HepG2 (cell line): ENCODE results near the gene FAM219A. TPM values are rescaled to one million over a fixed set of nuclear protein-coding genes. Genes with fewer than 3 reads are reported as not detected.

Source experiments
- ATF7-NPFF ChIP-seq: sonication (generic); formaldehyde crosslinking; IDR thresholded peaks from 2 replicates; pipeline ENCODE4 v1.8.1; 2023; ENCODE audit warnings: mild to moderate bottlenecking, low read depth, missing genetic modification reagents, moderate library complexity
- DMAP1 ChIP-seq: IDR thresholded peaks from 2 replicates; pipeline ENCODE4 v1.6.1; 2016
- GATAD2A ChIP-seq: IDR thresholded peaks from 2 replicates; pipeline ENCODE4 v1.6.1; 2016
- IRF9 ChIP-seq: sonication (generic); formaldehyde crosslinking; IDR thresholded peaks from 2 replicates; pipeline ENCODE4 v1.8.0; 2022; ENCODE audit warnings: missing genetic modification reagents, mild to moderate bottlenecking, borderline replicate concordance
- KAT7 ChIP-seq: IDR thresholded peaks from 2 replicates; pipeline ENCODE4 v1.6.1; 2018; ENCODE audit warnings: borderline replicate concordance, missing compliant biosample characterization
- NONO ChIP-seq, 2 experiments: fragments of 450-650 bp in 1 of 2; sonication (generic) in 1 of 2; formaldehyde crosslinking in 1 of 2; IDR thresholded peaks in 1 of 2; conservative IDR thresholded peaks in 1 of 2; 2 replicates each; pipeline versions ENCODE4 v1.6.1 to v1.8.0; 2017 to 2022; ENCODE audit warnings: mild to moderate bottlenecking in 1 of 2, missing genetic modification reagents in 1 of 2, moderate library complexity in 1 of 2
- NPAS2 ChIP-seq: sonication (generic); formaldehyde crosslinking; IDR thresholded peaks from 2 replicates; pipeline ENCODE4 v1.8.0; 2022; ENCODE audit warnings: mild to moderate bottlenecking, missing genetic modification reagents, borderline replicate concordance
- PRDM4 ChIP-seq: sonication (generic); formaldehyde crosslinking; IDR thresholded peaks from 2 replicates; pipeline ENCODE4 v1.9.0; 2021; ENCODE audit warnings: missing genetic modification reagents, borderline replicate concordance
- SETDB1 ChIP-seq: sonication (generic); formaldehyde crosslinking; IDR thresholded peaks from 2 replicates; pipeline ENCODE4 v1.5.1; 2020; ENCODE audit warnings: missing genetic modification reagents, mild to moderate bottlenecking, borderline replicate concordance
- SNAPC4 ChIP-seq: sonication (generic); formaldehyde crosslinking; IDR thresholded peaks from 2 replicates; pipeline ENCODE4 v1.4.0; 2020; ENCODE audit warnings: mild to moderate bottlenecking, missing genetic modification reagents
- SP4 ChIP-seq: sonication (generic); formaldehyde crosslinking; IDR thresholded peaks from 2 replicates; pipeline ENCODE4 v1.8.1; 2023; ENCODE audit warnings: mild to moderate bottlenecking, missing genetic modification reagents
- SRF ChIP-seq: IDR thresholded peaks from 2 replicates; pipeline ENCODE4 v1.6.1; 2011; ENCODE audit warnings: mild to moderate bottlenecking, low read depth, low read length, moderate library complexity
- YY1 ChIP-seq: IDR thresholded peaks from 2 replicates; pipeline ENCODE4 v1.6.1; 2011; ENCODE audit warnings: low read length, low read depth, moderate library complexity, mild to moderate bottlenecking; ENCODE audit not compliant: insufficient read depth, insufficient replicate concordance
- ZNF605 ChIP-seq: sonication (generic); formaldehyde crosslinking; IDR thresholded peaks from 2 replicates; pipeline ENCODE4 v1.8.0; 2022; ENCODE audit warnings: mild to moderate bottlenecking, missing genetic modification reagents
- ZNF672 ChIP-seq: sonication (generic); formaldehyde crosslinking; IDR thresholded peaks from 2 replicates; pipeline ENCODE4 v1.8.1; 2022; ENCODE audit warnings: missing genetic modification reagents
- polyA plus RNA-seq, 8 experiments: library from polyadenylated mRNA; depleted of rRNA in 3 of 8; stranded (reverse) in 7 of 8; unstranded in 1 of 8; fragments of >200 nt; fragmentation: Illumina TruSeq in 4 of 8; extraction: Trizol in 4 of 8; gene quantifications; 2 replicates each; pipeline versions ENCODE4 v1.2.1 to v1.2.3, GENCODE V29; 2011 to 2016; ENCODE audit warnings: low read depth in 4 of 8, missing spikeins in 1 of 8, mixed read lengths in 1 of 8; ENCODE audit not compliant: insufficient read depth in 1 of 8
- total RNA-seq, 5 experiments: library from RNA; depleted of rRNA; stranded (reverse); fragments of >200 nt; fragmentation: Illumina TruSeq; extraction: Trizol; gene quantifications; 2 replicates each; pipeline ENCODE4 v1.2.3, GENCODE V29; 2016; ENCODE audit warnings: low read depth in 1 of 5
- TF ChIP-seq, protein P1 (sequence below): sonication (generic); formaldehyde crosslinking; IDR thresholded peaks from 2 replicates; pipeline ENCODE4 v1.5.0; 2020; ENCODE audit warnings: missing genetic modification reagents
- TF ChIP-seq, protein P2 (sequence below): fragments of 450-650 bp; IDR thresholded peaks from 2 replicates; pipeline ENCODE4 v1.6.1; 2016

Gene FAM219A
- total and polyA plus RNA-seq, 2 of the 13 experiments (the other 11 are each of a cell fraction or from before 2014, with no cell fraction given), result 3.9 to 6.4 TPM

- TF ChIP-seq, protein P1, sequence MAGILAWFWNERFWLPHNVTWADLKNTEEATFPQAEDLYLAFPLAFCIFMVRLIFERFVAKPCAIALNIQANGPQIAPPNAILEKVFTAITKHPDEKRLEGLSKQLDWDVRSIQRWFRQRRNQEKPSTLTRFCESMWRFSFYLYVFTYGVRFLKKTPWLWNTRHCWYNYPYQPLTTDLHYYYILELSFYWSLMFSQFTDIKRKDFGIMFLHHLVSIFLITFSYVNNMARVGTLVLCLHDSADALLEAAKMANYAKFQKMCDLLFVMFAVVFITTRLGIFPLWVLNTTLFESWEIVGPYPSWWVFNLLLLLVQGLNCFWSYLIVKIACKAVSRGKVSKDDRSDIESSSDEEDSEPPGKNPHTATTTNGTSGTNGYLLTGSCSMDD (CRISPR knock-in tag), result no peak
- no peak for TF ChIP-seq ZNF672 (CRISPR knock-in tag)
- TF ChIP-seq, protein P2, sequence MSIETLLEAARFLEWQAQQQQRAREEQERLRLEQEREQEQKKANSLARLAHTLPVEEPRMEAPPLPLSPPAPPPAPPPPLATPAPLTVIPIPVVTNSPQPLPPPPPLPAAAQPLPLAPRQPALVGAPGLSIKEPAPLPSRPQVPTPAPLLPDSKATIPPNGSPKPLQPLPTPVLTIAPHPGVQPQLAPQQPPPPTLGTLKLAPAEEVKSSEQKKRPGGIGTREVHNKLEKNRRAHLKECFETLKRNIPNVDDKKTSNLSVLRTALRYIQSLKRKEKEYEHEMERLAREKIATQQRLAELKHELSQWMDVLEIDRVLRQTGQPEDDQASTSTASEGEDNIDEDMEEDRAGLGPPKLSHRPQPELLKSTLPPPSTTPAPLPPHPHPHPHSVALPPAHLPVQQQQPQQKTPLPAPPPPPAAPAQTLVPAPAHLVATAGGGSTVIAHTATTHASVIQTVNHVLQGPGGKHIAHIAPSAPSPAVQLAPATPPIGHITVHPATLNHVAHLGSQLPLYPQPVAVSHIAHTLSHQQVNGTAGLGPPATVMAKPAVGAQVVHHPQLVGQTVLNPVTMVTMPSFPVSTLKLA, result no peak
- TF ChIP-seq NPAS2 (CRISPR knock-in tag), result no peak
- TF ChIP-seq PRDM4 (CRISPR knock-in tag), result no peak
- no peak for TF ChIP-seq YY1
- no peak; the same call in 1 of the 2 replicates for TF ChIP-seq DMAP1 (CRISPR knock-in tag)
- peak; percentile 45; the same call in 1 of the 2 replicates for TF ChIP-seq KAT7 (CRISPR knock-in tag)
- peak; percentile 73 for TF ChIP-seq SP4 (CRISPR knock-in tag)
- TF ChIP-seq SETDB1 (CRISPR knock-in tag), result no peak
- TF ChIP-seq NONO (IDR thresholded peaks at IDR 0.05), result no peak
- TF ChIP-seq NONO (CRISPR knock-in tag; conservative IDR thresholded peaks at IDR 0.05), result no peak; the same call in 1 of the 2 replicates
- no peak; the same call in 1 of the 2 replicates for TF ChIP-seq GATAD2A (CRISPR knock-in tag)
- peak; percentile 95 for TF ChIP-seq ZNF605
- TF ChIP-seq SNAPC4 (CRISPR knock-in tag), result no peak
- TF ChIP-seq SRF, result no peak
- no peak for TF ChIP-seq IRF9
- TF ChIP-seq ATF7-NPFF, result peak; percentile 88
Measured at GRCh38 chr9:34380511-34381315, 77.7 kb downstream of the FAM219A start (continued).
